Measurements from ENCODE around the gene PGM3. TPM values are rescaled to one million over a fixed set of nuclear protein-coding genes. Genes with fewer than 3 reads are reported as not detected.

The PGM3 gene
- total RNA-seq, 1 donor from 2014 or later = 61.5 TPM

GRCh38 chr6:83127258-83127657 is 65.8 kb downstream of the PGM3 start:
- no peaks in the 10 kb centered on the region for H3K4me1 ChIP-seq
- H3K9me3 ChIP-seq (ENCODE audit: low read depth) = no peaks in the 10 kb centered on the region
- H3K27ac Mint-ChIP-seq = no peak overlapping the region
- H3K4me1 Mint-ChIP-seq = no peaks in the 10 kb centered on the region
- no peak overlapping the region for H3K4me3 Mint-ChIP-seq
- no peak overlapping the region for H3K4me3 ChIP-seq
- no peak overlapping the region for H2AFZ ChIP-seq (replicated peaks)
- TF ChIP-seq EZH2phosphoT487 (IDR thresholded peaks at IDR 0.05) (no peak), EZH2 (IDR thresholded peaks at IDR 0.05) (no peak), CTCF (IDR thresholded peaks at IDR 0.05) (no peak)
- no peak overlapping the region for H3K27ac ChIP-seq
- peaks cover 7% of the 10 kb centered on the region for H3K36me3 ChIP-seq
- H3K4me2 ChIP-seq = no peak overlapping the region
- H3K27me3 Mint-ChIP-seq (ENCODE audit: insufficient read depth, low read depth) = no peaks in the 10 kb centered on the region
- no peaks in the 10 kb centered on the region for H4K20me1 ChIP-seq (ENCODE audit: low read depth)
- no peak for DNase-seq (ENCODE audit: low spot score)
- H3F3A ChIP-seq (ENCODE audit: low read depth) = no peaks in the 10 kb centered on the region
- no peaks in the 10 kb centered on the region for H3K9me3 Mint-ChIP-seq
- no peaks in the 10 kb centered on the region for H3K79me2 ChIP-seq (ENCODE audit: low read depth)
- no peak overlapping the region for H3K9ac ChIP-seq
- peaks cover 18% of the 10 kb centered on the region for H3K36me3 Mint-ChIP-seq
- H3K27me3 ChIP-seq = no peaks in the 10 kb centered on the region

GRCh38 chr6:83126807-83127206 is 66.3 kb downstream of the PGM3 start:
- Histone ChIP-seq H3K79me2 (ENCODE audit: low read depth) (no peaks in the 10 kb centered on the region), H3K9ac (no peak overlapping the region), H3F3A (ENCODE audit: low read depth) (no peaks in the 10 kb centered on the region), H3K36me3 (peaks cover 7% of the 10 kb centered on the region), H3K9me3 (ENCODE audit: low read depth) (no peaks in the 10 kb centered on the region), H4K20me1 (ENCODE audit: low read depth) (no peaks in the 10 kb centered on the region), H3K27ac (no peak overlapping the region), H2AFZ (replicated peaks) (no peak overlapping the region), H3K4me3 (no peak overlapping the region), H3K27me3 (no peaks in the 10 kb centered on the region), H3K4me2 (no peak overlapping the region), H3K4me1 (no peaks in the 10 kb centered on the region)
- Mint-ChIP-seq H3K27ac (no peak overlapping the region), H3K27me3 (ENCODE audit: insufficient read depth, low read depth) (no peaks in the 10 kb centered on the region), H3K9me3 (no peaks in the 10 kb centered on the region), H3K4me1 (no peaks in the 10 kb centered on the region), H3K4me3 (no peak overlapping the region), H3K36me3 (peaks cover 18% of the 10 kb centered on the region)
- DNase-seq (ENCODE audit: low spot score) = no peak
- TF ChIP-seq EZH2 (IDR thresholded peaks at IDR 0.05) = no peak
- no peak for TF ChIP-seq EZH2phosphoT487 (IDR thresholded peaks at IDR 0.05)
- no peak for TF ChIP-seq CTCF (IDR thresholded peaks at IDR 0.05)

- Mint-ChIP-seq H3K4me3 (no peak overlapping the region), H3K36me3 (peaks cover 18% of the 10 kb centered on the region), H3K27me3 (ENCODE audit: insufficient read depth, low read depth) (no peaks in the 10 kb centered on the region), H3K4me1 (no peaks in the 10 kb centered on the region), H3K9me3 (no peaks in the 10 kb centered on the region), H3K27ac (no peak overlapping the region)
- Histone ChIP-seq H3K36me3 (peaks cover 7% of the 10 kb centered on the region), H3F3A (ENCODE audit: low read depth) (no peaks in the 10 kb centered on the region), H3K9me3 (ENCODE audit: low read depth) (no peaks in the 10 kb centered on the region), H3K4me2 (no peak overlapping the region), H3K27ac (no peak overlapping the region), H4K20me1 (ENCODE audit: low read depth) (no peaks in the 10 kb centered on the region), H3K4me1 (no peaks in the 10 kb centered on the region), H3K9ac (no peak overlapping the region), H3K27me3 (no peaks in the 10 kb centered on the region), H3K4me3 (no peak overlapping the region), H2AFZ (replicated peaks) (no peak overlapping the region), H3K79me2 (ENCODE audit: low read depth) (no peaks in the 10 kb centered on the region)
- no peak for TF ChIP-seq EZH2 (IDR thresholded peaks at IDR 0.05)
- no peak for TF ChIP-seq CTCF (IDR thresholded peaks at IDR 0.05)
- no peak for TF ChIP-seq EZH2phosphoT487 (IDR thresholded peaks at IDR 0.05)
- DNase-seq (ENCODE audit: low spot score) = no peak
Measured at GRCh38 chr6:83126223-83126622, 66.8 kb downstream of the PGM3 start.
